ENCODE measurements around the gene GABRB1.

DNA sequence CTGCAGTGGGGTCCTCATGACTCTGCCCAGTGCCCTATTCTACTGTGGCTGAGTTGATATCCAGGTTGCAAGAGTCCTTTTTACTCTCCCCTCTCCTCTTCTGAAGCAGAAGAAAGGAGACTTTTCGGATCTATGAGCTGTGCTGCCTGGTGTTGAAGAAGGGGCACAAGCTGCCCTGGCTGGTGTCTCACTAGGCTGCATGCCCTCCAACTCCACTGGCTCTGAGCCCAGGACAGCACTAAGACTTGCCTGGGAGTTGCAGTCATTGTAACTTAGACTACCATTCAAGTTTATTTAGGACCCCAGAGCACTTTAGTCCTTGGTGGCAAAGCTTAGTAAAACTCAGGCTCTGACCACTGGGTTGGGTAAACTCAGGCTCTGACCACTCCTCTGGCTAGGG lies 89.4 kb downstream of the GABRB1 start:
- TF ChIP-seq, protein P1, sequence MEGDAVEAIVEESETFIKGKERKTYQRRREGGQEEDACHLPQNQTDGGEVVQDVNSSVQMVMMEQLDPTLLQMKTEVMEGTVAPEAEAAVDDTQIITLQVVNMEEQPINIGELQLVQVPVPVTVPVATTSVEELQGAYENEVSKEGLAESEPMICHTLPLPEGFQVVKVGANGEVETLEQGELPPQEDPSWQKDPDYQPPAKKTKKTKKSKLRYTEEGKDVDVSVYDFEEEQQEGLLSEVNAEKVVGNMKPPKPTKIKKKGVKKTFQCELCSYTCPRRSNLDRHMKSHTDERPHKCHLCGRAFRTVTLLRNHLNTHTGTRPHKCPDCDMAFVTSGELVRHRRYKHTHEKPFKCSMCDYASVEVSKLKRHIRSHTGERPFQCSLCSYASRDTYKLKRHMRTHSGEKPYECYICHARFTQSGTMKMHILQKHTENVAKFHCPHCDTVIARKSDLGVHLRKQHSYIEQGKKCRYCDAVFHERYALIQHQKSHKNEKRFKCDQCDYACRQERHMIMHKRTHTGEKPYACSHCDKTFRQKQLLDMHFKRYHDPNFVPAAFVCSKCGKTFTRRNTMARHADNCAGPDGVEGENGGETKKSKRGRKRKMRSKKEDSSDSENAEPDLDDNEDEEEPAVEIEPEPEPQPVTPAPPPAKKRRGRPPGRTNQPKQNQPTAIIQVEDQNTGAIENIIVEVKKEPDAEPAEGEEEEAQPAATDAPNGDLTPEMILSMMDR (IDR thresholded peaks at IDR 0.05 in 2 of 3, conservative IDR thresholded peaks at IDR 0.05 in 1 of 3; ENCODE audit: borderline replicate concordance in 1 of 3, insufficient read depth in 1 of 3, low read depth in 2 of 3, low read length in 2 of 3): no peak
- TF ChIP-seq EZH2phosphoT487 (IDR thresholded peaks at IDR 0.05; ENCODE audit: borderline replicate concordance) (no peak), YY1 (IDR thresholded peaks at IDR 0.05; ENCODE audit: extremely low read depth, insufficient replicate concordance, low read depth, low read length) (no peak), POLR2A (IDR thresholded peaks at IDR 0.05; ENCODE audit: borderline replicate concordance, extremely low read depth, insufficient read depth, insufficient read length) (no peak), ZNF274 (IDR thresholded peaks at IDR 0.05; ENCODE audit: low read depth, low read length) (no peak), FOSL1 (IDR thresholded peaks at IDR 0.05; ENCODE audit: low read depth) (no peak), POLR2AphosphoS5 (IDR thresholded peaks at IDR 0.05; ENCODE audit: low read depth, low read length) (no peak), EZH2 (IDR thresholded peaks at IDR 0.05) (no peak)

Measured in HCT116 (cell line).